Heart left ventricle (tissue), 16 donors: ENCODE measurements around the gene RASL11B. TPM values are rescaled to one million over a fixed set of nuclear protein-coding genes. Genes with fewer than 3 reads are reported as not detected.
A peak's percentile ranks its signal among the peaks of the same experiment; 100 is the strongest.

Source experiments
- ATAC-seq, 4 donors: fragments of 200-7000 bp; cut with Tn5 transposase; one replicate each; pipeline ENCODE4 v1.9.1; 2020 to 2022; ENCODE audit warnings: moderate library complexity in 4 of 4, mild to moderate bottlenecking in 3 of 4, moderate number of reproducible peaks in 1 of 4
- DNase-seq, 5 donors: peaks; one replicate each; pipeline ENCODE4 v3.0.0-alpha.2; 2020
- H3K27ac ChIP-seq, 12 donors: fragments of 200-600 bp; sonication (generic) in 4 of 12; one replicate each; pipeline versions ENCODE4 v1.5.0 to v1.8.0; 2016 to 2022; ENCODE audit warnings: mild to moderate bottlenecking in 2 of 12
- H3K27me3 ChIP-seq, 9 donors: fragments of 200-600 bp; sonication (generic) in 2 of 9; one replicate each; pipeline versions ENCODE4 v1.5.1 to v1.8.0; 2016 to 2022; ENCODE audit warnings: mild to moderate bottlenecking in 3 of 9
- H3K36me3 ChIP-seq, 9 donors: fragments of 200-600 bp; sonication (generic) in 2 of 9; one replicate each; pipeline versions ENCODE4 v1.5.0 to v1.8.0; 2018 to 2022; ENCODE audit warnings: mild to moderate bottlenecking in 2 of 9
- H3K4me1 ChIP-seq, 12 donors: fragments of 200-600 bp; sonication (generic) in 4 of 12; one replicate each; pipeline versions ENCODE4 v1.5.0 to v1.8.0; 2016 to 2022; ENCODE audit warnings: mild to moderate bottlenecking in 3 of 12
- H3K4me3 ChIP-seq, 12 donors: fragments of 200-600 bp; sonication (generic) in 4 of 12; one replicate each; pipeline versions ENCODE4 v1.5.0 to v1.8.0; 2017 to 2022; ENCODE audit warnings: mild to moderate bottlenecking in 9 of 12, moderate library complexity in 4 of 12
- H3K9me3 ChIP-seq, 12 donors: fragments of 200-600 bp; sonication (generic) in 4 of 12; one replicate each; pipeline versions ENCODE4 v1.5.0 to v1.8.0; 2016 to 2022; ENCODE audit warnings: mild to moderate bottlenecking in 1 of 12
- CTCF ChIP-seq, 12 donors: fragments of 200-600 bp; sonication (generic) in 4 of 12; IDR thresholded peaks; one replicate each; pipeline versions ENCODE4 v1.5.0 to v1.8.0; 2018 to 2022; ENCODE audit warnings: antibody characterized with exemption in 12 of 12, mild to moderate bottlenecking in 5 of 12
- POLR2A ChIP-seq, 2 donors: fragments of 450-650 bp; IDR thresholded peaks; one replicate each; pipeline ENCODE4 v1.6.1; 2017; ENCODE audit warnings: antibody characterized with exemption in 2 of 2, mild to moderate bottlenecking in 2 of 2, moderate library complexity in 2 of 2
- WGBS, 4 donors: extraction: QIAGEN DNeasy Blood & Tissue Kit in 2 of 4; methylation state at CpG; one replicate each; pipeline versions ENCODE4 v1.1.5 to v1.1.7; 2013 to 2018; 5-methylcytosine and 5-hydroxymethylcytosine counted together
- intact Hi-C, 10 donors: fragments of 100-400 bp; cut with DNase I; formaldehyde crosslinking; loops; one replicate each; pipeline versions ENCODE4 v1.11.1 to v1.14.2; 2022
- polyA plus RNA-seq, 2 donors: library from polyadenylated mRNA; stranded (reverse); fragments of 200-250 nt; gene quantifications; one replicate each; pipeline ENCODE4 v1.2.3, GENCODE V29; 2013
- total RNA-seq, 9 donors: library from RNA; depleted of rRNA in 2 of 9; stranded (reverse); fragments of >200 nt in 2 of 9; fragmentation: NEBNext Ultra II Directional in 3 of 9; extraction: Animal tissue kit (Norgen Biotek cat#: 25700) in 3 of 9; gene quantifications; one replicate each; pipeline versions ENCODE4 v1.1.0 to v1.2.4, GENCODE V29; 2016 to 2023
- donor health status: ischemic (EF 13 %, LVEDD 7.1; RV severe dilation, severe dysfunction).
- donor health status: healthy with polysubstance abuse.
- donor health status: DM: no; HTN: yes; CAD: no.
- donor health status: DM: no; HTN: no; CAD: no.
- donor health status: ischemic (EF 25% LVEDD 6.9; RV normal size, moderate dysfunction).
- donor health status: ischemic (EF 25% LVEDD 5.7; RV mildly dilated, moderate dysfunction).
- donor health status: healthy.
- donor health status: DM: yes; HTN: yes; CAD: no.
- donor health status: ischemic (EF 35%, LVEDD 5.7; RV mildly dilated, moderate dysfunction).
- donor health status: nonischemic (EF 11% LVEDD 7.7; RV severe dilation, severe dysfunction).
- donor health status: DM: yes; HTN: yes; CAD: no.
- donor health status: PGD.
- donor health status: ischemic (EF 29% LVEDD 5.4; RV normal size, mild dysfunction).
- donor health status: nonischemic (EF 23%, LVEDD 6.1; RV moderate dilation, normal function).

The RASL11B gene
- total and polyA plus RNA-seq, 11 donors = 2.7 to 16.1 (median 5.5) TPM

- Histone ChIP-seq H3K36me3 (peaks cover 0 to 23% (median 4%) of the 10 kb centered on the region in 9 donors), H3K4me1 (peaks cover 0 to 81% (median 47%) of the 10 kb centered on the region in 12 donors), H3K27me3 (peaks cover 0 to 9% (median 0%) of the 10 kb centered on the region in 9 donors), H3K9me3 (no peaks in the 10 kb centered on the region), H3K27ac (peak overlapping the region in 2 of 12 donors; percentile 73 to 87), H3K4me3 (no peak overlapping the region)
- TF ChIP-seq CTCF (IDR thresholded peaks at IDR 0.05) (no peak), POLR2A (IDR thresholded peaks at IDR 0.05) (no peak)
- no peak for ATAC-seq
- 75 to 80% (median 76%) methylated on average over 4 of the region's 4 CpGs for WGBS, 4 donors
- no peak for DNase-seq
- intact Hi-C loops = loop anchor here (5.0 to 10.0 kb wide), 12 partner anchors 88 to 492 kb away; partner anchors contain the start of gene USP46 (in 1 of the 10)
Observed at GRCh38 chr4:52866734-52867133, 4.6 kb downstream of the RASL11B start.

- H3K4me1 ChIP-seq = peaks cover 0 to 80% (median 47%) of the 10 kb centered on the region in 12 donors
- peaks cover 0 to 7% (median 0%) of the 10 kb centered on the region in 9 donors for H3K27me3 ChIP-seq
- WGBS, 4 donors = 65 to 82% (median 77%) methylated on average over 4 of the region's 4 CpGs
- ATAC-seq (no peak), DNase-seq (no peak)
- peak overlapping the region in 5 of 12 donors; percentile 9 to 81 (median 59) for H3K27ac ChIP-seq
- H3K9me3 ChIP-seq = no peaks in the 10 kb centered on the region
- no peak overlapping the region for H3K4me3 ChIP-seq
- TF ChIP-seq CTCF (IDR thresholded peaks at IDR 0.05) (no peak), POLR2A (IDR thresholded peaks at IDR 0.05) (no peak)
- peaks cover 0 to 23% (median 4%) of the 10 kb centered on the region in 9 donors for H3K36me3 ChIP-seq
- intact Hi-C loops = loop anchor here (5.0 to 10.0 kb wide), 12 partner anchors 88 to 492 kb away; partner anchors contain the start of gene USP46 (in 1 of the 10)
Observed at GRCh38 chr4:52867163-52867562, 5.0 kb downstream of the RASL11B start.

- Histone ChIP-seq H3K4me3 (no peak overlapping the region), H3K4me1 (peaks cover 0 to 77% (median 43%) of the 10 kb centered on the region in 12 donors), H3K27me3 (no peaks in the 10 kb centered on the region), H3K27ac (peak overlapping the region in 9 of 12 donors; percentile 34 to 81 (median 59)), H3K9me3 (no peaks in the 10 kb centered on the region), H3K36me3 (peaks cover 0 to 23% (median 6%) of the 10 kb centered on the region in 9 donors)
- ATAC-seq (peak; percentile 81 to 91 (median 88)), DNase-seq (peak; percentile 72 to 86 (median 80))
- 31 to 44% (median 41%) methylated on average over 8 of the region's 8 CpGs for WGBS, 4 donors
- TF ChIP-seq CTCF (IDR thresholded peaks at IDR 0.05) (peak in 8 of 12 donors; percentile 11 to 48 (median 22)), POLR2A (IDR thresholded peaks at IDR 0.05) (no peak)
- intact Hi-C loops = loop anchor here (5.0 to 10.0 kb wide), 12 partner anchors 87 to 493 kb away; partner anchors contain the start of gene USP46 (in 1 of the 10)
Observed at GRCh38 chr4:52868133-52868532, 6.0 kb downstream of the RASL11B start.

GRCh38 chr4:52869196-52869595 is 7.1 kb downstream of the RASL11B start:
- intact Hi-C loops = loop anchor here (5.0 to 10.0 kb wide), 12 partner anchors 86 to 494 kb away; partner anchors contain the start of gene USP46 (in 1 of the 10)

More at GRCh38 chr4:52869196-52869595, 7.1 kb downstream of the RASL11B start:
- 20 to 46% (median 40%) methylated on average over 7 to 12 of the region's 12 CpGs for WGBS, 4 donors
- peaks cover 0 to 23% (median 6%) of the 10 kb centered on the region in 9 donors for H3K36me3 ChIP-seq
- H3K9me3 ChIP-seq = no peaks in the 10 kb centered on the region
- H3K4me1 ChIP-seq = peaks cover 0 to 76% (median 47%) of the 10 kb centered on the region in 12 donors
- peak overlapping the region in 10 of 12 donors; percentile 34 to 81 (median 58) for H3K27ac ChIP-seq
- DNase-seq (peak; percentile 74 to 86 (median 81)), ATAC-seq (peak; percentile 34 to 69 (median 55))
- H3K27me3 ChIP-seq = no peaks in the 10 kb centered on the region
- TF ChIP-seq POLR2A (IDR thresholded peaks at IDR 0.05) (no peak), CTCF (IDR thresholded peaks at IDR 0.05) (no peak)
- H3K4me3 ChIP-seq = peak overlapping the region in 1 of 12 donors; percentile 6
